ENCODE data around the gene ADI1. TPM values are rescaled to one million over a fixed set of nuclear protein-coding genes. Genes with fewer than 3 reads are reported as not detected.

The ADI1 gene
- total and polyA plus RNA-seq, 2 of the 4 experiments (the other 2 are of a cell fraction), result 43.2 to 46.0 TPM

GRCh38 chr2:3526871-3527270 lies 7.5 kb upstream of the ADI1 start:
- Histone ChIP-seq H2AK9ac (replicated peaks; ENCODE audit: low read depth, low read length, poor library complexity) (no peak overlapping the region), H3K14ac (replicated peaks; ENCODE audit: low read depth, low read length) (no peak overlapping the region), H3K56ac (ENCODE audit: extremely low read depth, insufficient read depth, low read length) (no peak overlapping the region), H3K4me1 (ENCODE audit: control insufficient read depth, insufficient read depth, low read length) (peaks cover 12% of the 10 kb centered on the region), H3K27me3 (ENCODE audit: control insufficient read depth, insufficient read depth, low read length) (no peaks in the 10 kb centered on the region), H4K20me1 (ENCODE audit: insufficient read depth, low read length) (no peaks in the 10 kb centered on the region), H2BK120ac (ENCODE audit: low read depth, low read length) (no peak overlapping the region), H2AK5ac (ENCODE audit: low read depth, low read length) (peak overlapping the region; percentile 96; the same call in 1 of the 2 replicates), H3K9ac (ENCODE audit: low read depth, low read length) (no peak overlapping the region), H3K9me1 (ENCODE audit: insufficient read depth, low read length) (peaks cover 19% of the 10 kb centered on the region), H3K4me3 (ENCODE audit: insufficient read depth, low read depth, low read length) (no peak overlapping the region), H2BK15ac (ENCODE audit: low read depth, low read length) (peak overlapping the region; percentile 12; the same call in 2 of the 3 replicates), H3K4ac (ENCODE audit: low read depth, low read length) (peak overlapping the region; percentile 7; the same call in 1 of the 2 replicates), H4K5ac (ENCODE audit: low read depth, low read length) (no peak overlapping the region), H3K23ac (ENCODE audit: low read depth, low read length) (no peak overlapping the region), H2BK20ac (ENCODE audit: low read depth, low read length) (no peak overlapping the region), H2AFZ (replicated peaks; ENCODE audit: low read length, poor library complexity) (no peak overlapping the region), H3K27ac (ENCODE audit: insufficient read depth, low read length) (no peak overlapping the region), H3K4me2 (ENCODE audit: low read depth, low read length) (no peak overlapping the region), H3K9me3 (ENCODE audit: control insufficient read depth, insufficient read depth, low read length) (no peaks in the 10 kb centered on the region), H2BK5ac (ENCODE audit: low read depth, low read length, poor library complexity, severe bottlenecking) (peak overlapping the region; percentile 88), H4K91ac (ENCODE audit: insufficient read depth, low read depth, low read length) (peak overlapping the region; percentile 12), H4K8ac (ENCODE audit: low read depth in 2 of 2, low read length in 2 of 2) (no peak overlapping the region), H3K79me1 (ENCODE audit: low read depth in 1 of 2, low read length in 2 of 2) (peaks cover 0 to 7% of the 10 kb centered on the region in 2 experiments; a peak in 1 of 4 replicates), H3K36me3 (ENCODE audit: control insufficient read depth, insufficient read depth, low read length) (no peaks in the 10 kb centered on the region), H3K18ac (ENCODE audit: low read depth, low read length) (no peak overlapping the region)
- intact Hi-C loops (cut with micrococcal nuclease) (no loop called here), in situ Hi-C loops (cut with MboI; ENCODE audit: low sequenced_read_pairs) (no loop called here), dilution Hi-C loops (cut with HindIII; ENCODE audit: low sequenced_read_pairs, unreplicated experiment) (no loop called here)
- no TSS peak for BruUV-seq (replicated peaks)
- WGBS, 2 experiments (ENCODE audit: extremely low coverage in 2 of 2, insufficient read length in 1 of 2), result 94% methylated on average over 6 of the region's 22 CpGs; no CpG with 5 or more reads in 1 of the 2 experiments
- DNase-seq (no peak), ATAC-seq (ENCODE audit: low read depth) (no peak)
- POLR2A ChIA-PET (ENCODE audit: unreplicated experiment), result no interaction called here
- CTCF ChIA-PET, result no interaction called here
- no peak for TF ChIP-seq MXI1 (IDR thresholded peaks at IDR 0.05; ENCODE audit: borderline replicate concordance, low read depth, low read length)

Data from IMR-90 (cell line).